HepG2 (cell line): ENCODE results near the gene FBXW12. TPM values are rescaled to one million over a fixed set of nuclear protein-coding genes. Genes with fewer than 3 reads are reported as not detected.

Source experiments
- ERF ChIP-seq: IDR thresholded peaks from 2 replicates; pipeline ENCODE4 v1.6.1; 2018; ENCODE audit warnings: missing biosample characterization, missing genetic modification reagents
- GPN1 ChIP-seq: sonication (generic); formaldehyde crosslinking; IDR thresholded peaks from 2 replicates; pipeline ENCODE4 v1.5.1; 2020; ENCODE audit warnings: missing genetic modification reagents, borderline replicate concordance
- HES4 ChIP-seq: sonication (generic); formaldehyde crosslinking; IDR thresholded peaks from 2 replicates; pipeline ENCODE4 v1.9.0; 2021; ENCODE audit warnings: mild to moderate bottlenecking, missing genetic modification reagents, borderline replicate concordance
- JUNB ChIP-seq: sonication (generic); formaldehyde crosslinking; IDR thresholded peaks from 2 replicates; pipeline ENCODE4 v1.8.0; 2022; ENCODE audit warnings: missing genetic modification reagents, mild to moderate bottlenecking, borderline replicate concordance
- MAFG ChIP-seq: sonication (generic); formaldehyde crosslinking; IDR thresholded peaks from 2 replicates; pipeline ENCODE4 v1.5.1; 2020; ENCODE audit warnings: mild to moderate bottlenecking, missing genetic modification reagents
- NPAS2 ChIP-seq: sonication (generic); formaldehyde crosslinking; IDR thresholded peaks from 2 replicates; pipeline ENCODE4 v1.8.0; 2022; ENCODE audit warnings: mild to moderate bottlenecking, missing genetic modification reagents, borderline replicate concordance
- SRSF1 ChIP-seq: fragments of 200-400 bp; formaldehyde crosslinking; optimal IDR thresholded peaks from 2 replicates; pipeline ENCODE3; 2017; ENCODE audit warnings: mild to moderate bottlenecking, low read depth, low read length, moderate library complexity
- ZNF256 ChIP-seq: sonication (generic); formaldehyde crosslinking; conservative IDR thresholded peaks from 2 replicates; pipeline ENCODE4 v1.4.0; 2020; ENCODE audit warnings: missing genetic modification reagents
- ZNF598 ChIP-seq: sonication (generic); formaldehyde crosslinking; IDR thresholded peaks from 2 replicates; pipeline ENCODE4 v1.5.1; 2020; ENCODE audit warnings: mild to moderate bottlenecking, missing genetic modification reagents, borderline replicate concordance
- ZNF841 ChIP-seq: sonication (generic); formaldehyde crosslinking; IDR thresholded peaks from 2 replicates; pipeline ENCODE4 v1.8.1; 2023; ENCODE audit warnings: missing genetic modification reagents, borderline replicate concordance
- polyA plus RNA-seq, 8 experiments: library from polyadenylated mRNA; depleted of rRNA in 3 of 8; stranded (reverse) in 7 of 8; unstranded in 1 of 8; fragments of >200 nt; fragmentation: Illumina TruSeq in 4 of 8; extraction: Trizol in 4 of 8; gene quantifications; 2 replicates each; pipeline versions ENCODE4 v1.2.1 to v1.2.3, GENCODE V29; 2011 to 2016; ENCODE audit warnings: low read depth in 4 of 8, missing spikeins in 1 of 8, mixed read lengths in 1 of 8; ENCODE audit not compliant: insufficient read depth in 1 of 8
- total RNA-seq, 5 experiments: library from RNA; depleted of rRNA; stranded (reverse); fragments of >200 nt; fragmentation: Illumina TruSeq; extraction: Trizol; gene quantifications; 2 replicates each; pipeline ENCODE4 v1.2.3, GENCODE V29; 2016; ENCODE audit warnings: low read depth in 1 of 5
- TF ChIP-seq, protein P1 (sequence below): sonication (generic); formaldehyde crosslinking; IDR thresholded peaks from 2 replicates; pipeline ENCODE4 v1.9.0; 2021; ENCODE audit warnings: mild to moderate bottlenecking, missing genetic modification reagents
- TF ChIP-seq, protein P2 (sequence below): IDR thresholded peaks from 2 replicates; pipeline ENCODE4 v1.6.1; 2016; ENCODE audit warnings: mild to moderate bottlenecking, missing biosample characterization, missing genetic modification reagents
- TF ChIP-seq, protein P3 (sequence below): sonication (generic); formaldehyde crosslinking; IDR thresholded peaks from 2 replicates; pipeline ENCODE4 v1.4.0; 2020; ENCODE audit warnings: mild to moderate bottlenecking, missing genetic modification reagents
- TF ChIP-seq, protein P4 (sequence below): sonication (generic); formaldehyde crosslinking; IDR thresholded peaks from 2 replicates; pipeline ENCODE4 v1.4.0; 2020; ENCODE audit warnings: mild to moderate bottlenecking, missing genetic modification reagents
- TF ChIP-seq, protein P5 (sequence below): sonication (generic); formaldehyde crosslinking; IDR thresholded peaks from 2 replicates; pipeline ENCODE4 v1.5.0; 2020; ENCODE audit warnings: missing genetic modification reagents
- TF ChIP-seq, protein P6 (sequence below): IDR thresholded peaks from 2 replicates; pipeline ENCODE4 v1.6.1; 2018; ENCODE audit warnings: missing genetic modification reagents, mild to moderate bottlenecking, missing compliant biosample characterization

Gene FBXW12
- total and polyA plus RNA-seq, 2 of the 13 experiments (the other 11 are each of a cell fraction or from before 2014, with no cell fraction given) = not detected

DNA sequence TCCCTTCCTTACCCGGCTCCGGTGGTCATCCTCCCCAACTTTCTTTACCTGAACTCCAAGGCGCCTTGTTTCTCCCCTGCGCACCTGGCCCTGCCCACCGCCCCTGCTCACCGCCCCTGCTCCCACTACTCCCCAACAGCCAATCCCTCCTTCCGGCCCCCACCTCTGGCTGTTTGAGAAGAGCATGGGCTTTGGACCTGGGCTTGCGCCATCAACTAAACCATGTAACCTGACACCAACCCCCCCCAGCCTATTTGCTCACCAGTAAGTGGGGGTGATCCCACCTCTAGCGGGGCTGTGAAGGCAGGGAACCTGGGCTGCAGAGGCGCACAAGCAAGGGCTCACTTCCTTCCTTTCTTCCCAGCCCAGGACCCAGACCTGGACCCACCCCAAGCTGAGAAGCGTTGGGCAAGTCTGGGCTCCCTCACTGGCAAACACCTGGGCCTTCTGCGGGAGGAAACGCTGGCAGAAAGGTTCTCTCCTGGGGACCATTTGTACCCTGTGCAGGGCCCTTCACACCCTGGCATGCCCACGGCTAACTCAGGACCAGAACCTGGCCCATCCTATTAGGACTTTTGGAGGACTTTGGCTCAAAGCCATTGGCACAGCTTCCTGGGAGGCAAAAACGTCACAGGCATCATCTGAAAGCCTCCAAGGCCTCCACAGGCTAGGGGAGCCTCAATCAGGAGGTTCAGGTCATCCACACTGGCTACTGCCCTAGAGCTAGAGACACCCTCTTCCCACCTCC lies 58.1 kb downstream of the FBXW12 start, which contains the start of gene PLXNB1 (continued):
- TF ChIP-seq NPAS2 (CRISPR knock-in tag) = no peak
- TF ChIP-seq, protein P1, sequence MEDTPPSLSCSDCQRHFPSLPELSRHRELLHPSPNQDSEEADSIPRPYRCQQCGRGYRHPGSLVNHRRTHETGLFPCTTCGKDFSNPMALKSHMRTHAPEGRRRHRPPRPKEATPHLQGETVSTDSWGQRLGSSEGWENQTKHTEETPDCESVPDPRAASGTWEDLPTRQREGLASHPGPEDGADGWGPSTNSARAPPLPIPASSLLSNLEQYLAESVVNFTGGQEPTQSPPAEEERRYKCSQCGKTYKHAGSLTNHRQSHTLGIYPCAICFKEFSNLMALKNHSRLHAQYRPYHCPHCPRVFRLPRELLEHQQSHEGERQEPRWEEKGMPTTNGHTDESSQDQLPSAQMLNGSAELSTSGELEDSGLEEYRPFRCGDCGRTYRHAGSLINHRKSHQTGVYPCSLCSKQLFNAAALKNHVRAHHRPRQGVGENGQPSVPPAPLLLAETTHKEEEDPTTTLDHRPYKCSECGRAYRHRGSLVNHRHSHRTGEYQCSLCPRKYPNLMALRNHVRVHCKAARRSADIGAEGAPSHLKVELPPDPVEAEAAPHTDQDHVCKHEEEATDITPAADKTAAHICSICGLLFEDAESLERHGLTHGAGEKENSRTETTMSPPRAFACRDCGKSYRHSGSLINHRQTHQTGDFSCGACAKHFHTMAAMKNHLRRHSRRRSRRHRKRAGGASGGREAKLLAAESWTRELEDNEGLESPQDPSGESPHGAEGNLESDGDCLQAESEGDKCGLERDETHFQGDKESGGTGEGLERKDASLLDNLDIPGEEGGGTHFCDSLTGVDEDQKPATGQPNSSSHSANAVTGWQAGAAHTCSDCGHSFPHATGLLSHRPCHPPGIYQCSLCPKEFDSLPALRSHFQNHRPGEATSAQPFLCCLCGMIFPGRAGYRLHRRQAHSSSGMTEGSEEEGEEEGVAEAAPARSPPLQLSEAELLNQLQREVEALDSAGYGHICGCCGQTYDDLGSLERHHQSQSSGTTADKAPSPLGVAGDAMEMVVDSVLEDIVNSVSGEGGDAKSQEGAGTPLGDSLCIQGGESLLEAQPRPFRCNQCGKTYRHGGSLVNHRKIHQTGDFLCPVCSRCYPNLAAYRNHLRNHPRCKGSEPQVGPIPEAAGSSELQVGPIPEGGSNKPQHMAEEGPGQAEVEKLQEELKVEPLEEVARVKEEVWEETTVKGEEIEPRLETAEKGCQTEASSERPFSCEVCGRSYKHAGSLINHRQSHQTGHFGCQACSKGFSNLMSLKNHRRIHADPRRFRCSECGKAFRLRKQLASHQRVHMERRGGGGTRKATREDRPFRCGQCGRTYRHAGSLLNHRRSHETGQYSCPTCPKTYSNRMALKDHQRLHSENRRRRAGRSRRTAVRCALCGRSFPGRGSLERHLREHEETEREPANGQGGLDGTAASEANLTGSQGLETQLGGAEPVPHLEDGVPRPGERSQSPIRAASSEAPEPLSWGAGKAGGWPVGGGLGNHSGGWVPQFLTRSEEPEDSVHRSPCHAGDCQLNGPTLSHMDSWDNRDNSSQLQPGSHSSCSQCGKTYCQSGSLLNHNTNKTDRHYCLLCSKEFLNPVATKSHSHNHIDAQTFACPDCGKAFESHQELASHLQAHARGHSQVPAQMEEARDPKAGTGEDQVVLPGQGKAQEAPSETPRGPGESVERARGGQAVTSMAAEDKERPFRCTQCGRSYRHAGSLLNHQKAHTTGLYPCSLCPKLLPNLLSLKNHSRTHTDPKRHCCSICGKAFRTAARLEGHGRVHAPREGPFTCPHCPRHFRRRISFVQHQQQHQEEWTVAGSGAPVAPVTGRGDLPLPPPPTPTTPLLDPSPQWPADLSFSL = no peak; the same call in 1 of the 2 replicates
- peak; percentile 90 for TF ChIP-seq SRSF1
- TF ChIP-seq, protein P2, sequence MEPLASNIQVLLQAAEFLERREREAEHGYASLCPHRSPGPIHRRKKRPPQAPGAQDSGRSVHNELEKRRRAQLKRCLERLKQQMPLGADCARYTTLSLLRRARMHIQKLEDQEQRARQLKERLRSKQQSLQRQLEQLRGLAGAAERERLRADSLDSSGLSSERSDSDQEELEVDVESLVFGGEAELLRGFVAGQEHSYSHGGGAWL (CRISPR knock-in tag) = no peak; the same call in 1 of the 2 replicates
- TF ChIP-seq ZNF256 (CRISPR knock-in tag) = no peak
- TF ChIP-seq, protein P3, sequence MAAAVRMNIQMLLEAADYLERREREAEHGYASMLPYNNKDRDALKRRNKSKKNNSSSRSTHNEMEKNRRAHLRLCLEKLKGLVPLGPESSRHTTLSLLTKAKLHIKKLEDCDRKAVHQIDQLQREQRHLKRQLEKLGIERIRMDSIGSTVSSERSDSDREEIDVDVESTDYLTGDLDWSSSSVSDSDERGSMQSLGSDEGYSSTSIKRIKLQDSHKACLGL (CRISPR knock-in tag) = no peak
- TF ChIP-seq, protein P4, sequence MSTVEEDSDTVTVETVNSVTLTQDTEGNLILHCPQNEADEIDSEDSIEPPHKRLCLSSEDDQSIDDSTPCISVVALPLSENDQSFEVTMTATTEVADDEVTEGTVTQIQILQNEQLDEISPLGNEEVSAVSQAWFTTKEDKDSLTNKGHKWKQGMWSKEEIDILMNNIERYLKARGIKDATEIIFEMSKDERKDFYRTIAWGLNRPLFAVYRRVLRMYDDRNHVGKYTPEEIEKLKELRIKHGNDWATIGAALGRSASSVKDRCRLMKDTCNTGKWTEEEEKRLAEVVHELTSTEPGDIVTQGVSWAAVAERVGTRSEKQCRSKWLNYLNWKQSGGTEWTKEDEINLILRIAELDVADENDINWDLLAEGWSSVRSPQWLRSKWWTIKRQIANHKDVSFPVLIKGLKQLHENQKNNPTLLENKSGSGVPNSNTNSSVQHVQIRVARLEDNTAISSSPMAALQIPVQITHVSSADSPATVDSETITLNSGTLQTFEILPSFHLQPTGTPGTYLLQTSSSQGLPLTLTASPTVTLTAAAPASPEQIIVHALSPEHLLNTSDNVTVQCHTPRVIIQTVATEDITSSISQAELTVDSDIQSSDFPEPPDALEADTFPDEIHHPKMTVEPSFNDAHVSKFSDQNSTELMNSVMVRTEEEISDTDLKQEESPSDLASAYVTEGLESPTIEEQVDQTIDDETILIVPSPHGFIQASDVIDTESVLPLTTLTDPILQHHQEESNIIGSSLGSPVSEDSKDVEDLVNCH = no peak
- TF ChIP-seq ZNF841 (CRISPR knock-in tag) = 0 out of 2 replicates have a peak, but pooled peaks have one; percentile 81
- no peak for TF ChIP-seq GPN1 (CRISPR knock-in tag)
- peak; percentile 85 for TF ChIP-seq JUNB (CRISPR knock-in tag)
- peak; percentile 88 for TF ChIP-seq ZNF598 (CRISPR knock-in tag)
- TF ChIP-seq, protein P5, sequence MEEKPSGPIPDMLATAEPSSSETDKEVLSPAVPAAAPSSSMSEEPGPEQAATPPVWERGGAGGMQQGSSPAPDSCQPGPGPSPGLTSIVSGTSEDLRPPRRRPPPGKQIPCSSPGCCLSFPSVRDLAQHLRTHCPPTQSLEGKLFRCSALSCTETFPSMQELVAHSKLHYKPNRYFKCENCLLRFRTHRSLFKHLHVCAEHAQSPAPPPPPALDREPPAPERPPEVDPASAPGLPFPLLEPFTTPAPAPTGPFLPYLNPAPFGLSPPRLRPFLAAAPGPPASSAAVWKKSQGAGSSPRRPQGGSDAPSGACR (CRISPR knock-in tag) = peak; percentile 96
- TF ChIP-seq, protein P6, sequence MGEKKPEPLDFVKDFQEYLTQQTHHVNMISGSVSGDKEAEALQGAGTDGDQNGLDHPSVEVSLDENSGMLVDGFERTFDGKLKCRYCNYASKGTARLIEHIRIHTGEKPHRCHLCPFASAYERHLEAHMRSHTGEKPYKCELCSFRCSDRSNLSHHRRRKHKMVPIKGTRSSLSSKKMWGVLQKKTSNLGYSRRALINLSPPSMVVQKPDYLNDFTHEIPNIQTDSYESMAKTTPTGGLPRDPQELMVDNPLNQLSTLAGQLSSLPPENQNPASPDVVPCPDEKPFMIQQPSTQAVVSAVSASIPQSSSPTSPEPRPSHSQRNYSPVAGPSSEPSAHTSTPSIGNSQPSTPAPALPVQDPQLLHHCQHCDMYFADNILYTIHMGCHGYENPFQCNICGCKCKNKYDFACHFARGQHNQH (CRISPR knock-in tag) = peak; percentile 84
- peak; percentile 79; the same call in 1 of the 2 replicates for TF ChIP-seq HES4 (CRISPR knock-in tag)
- TF ChIP-seq ERF (CRISPR knock-in tag) = peak; percentile 85
- no peak for TF ChIP-seq MAFG (CRISPR knock-in tag)
